ENCODE results near the gene RCSD1. TPM values are rescaled to one million over a fixed set of nuclear protein-coding genes. Genes with fewer than 3 reads are reported as not detected.

RCSD1 gene
- total RNA-seq, 1 experiment from 2014 or later: 0.50 TPM

DNA sequence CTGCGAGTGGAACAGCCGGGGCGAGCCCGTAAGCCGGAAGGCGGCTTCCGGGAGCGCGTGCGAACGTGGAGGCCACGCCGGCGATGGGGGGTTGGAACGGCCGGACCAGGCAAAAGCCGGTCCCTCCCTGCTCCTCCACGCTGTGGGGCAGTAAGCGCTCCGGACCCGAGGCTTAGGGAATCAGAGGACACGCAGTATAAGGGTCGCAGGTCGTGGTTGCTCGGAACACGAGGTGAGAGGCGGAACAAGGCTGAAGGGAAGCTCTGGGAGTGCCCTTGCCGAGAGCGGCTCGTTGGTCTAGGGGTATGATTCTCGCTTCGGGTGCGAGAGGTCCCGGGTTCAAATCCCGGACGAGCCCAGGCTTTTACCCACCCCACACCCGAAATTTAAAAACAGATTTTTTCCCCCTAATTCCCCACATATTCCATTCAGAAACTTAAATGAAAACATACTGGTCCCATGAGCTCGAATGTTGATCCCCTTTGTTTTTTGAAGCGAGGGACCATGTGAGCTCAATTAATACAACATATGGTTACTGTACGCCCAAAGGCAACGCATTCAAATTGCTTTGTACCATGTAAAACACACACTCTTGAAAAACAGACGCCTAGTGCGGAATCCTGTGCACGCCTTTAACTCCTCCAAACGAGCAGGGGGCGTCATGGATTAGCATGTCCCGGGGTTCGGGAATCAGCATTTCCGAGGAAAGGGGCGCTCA, 84.6 kb downstream of the RCSD1 start (continued):
- TF ChIP-seq, protein P1, sequence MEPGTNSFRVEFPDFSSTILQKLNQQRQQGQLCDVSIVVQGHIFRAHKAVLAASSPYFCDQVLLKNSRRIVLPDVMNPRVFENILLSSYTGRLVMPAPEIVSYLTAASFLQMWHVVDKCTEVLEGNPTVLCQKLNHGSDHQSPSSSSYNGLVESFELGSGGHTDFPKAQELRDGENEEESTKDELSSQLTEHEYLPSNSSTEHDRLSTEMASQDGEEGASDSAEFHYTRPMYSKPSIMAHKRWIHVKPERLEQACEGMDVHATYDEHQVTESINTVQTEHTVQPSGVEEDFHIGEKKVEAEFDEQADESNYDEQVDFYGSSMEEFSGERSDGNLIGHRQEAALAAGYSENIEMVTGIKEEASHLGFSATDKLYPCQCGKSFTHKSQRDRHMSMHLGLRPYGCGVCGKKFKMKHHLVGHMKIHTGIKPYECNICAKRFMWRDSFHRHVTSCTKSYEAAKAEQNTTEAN (CRISPR knock-in tag; IDR thresholded peaks at IDR 0.05): no peak
- TF ChIP-seq ZNF396 (CRISPR knock-in tag; IDR thresholded peaks at IDR 0.05; ENCODE audit: borderline replicate concordance): no peak
- TF ChIP-seq SMAD4 (CRISPR knock-in tag; IDR thresholded peaks at IDR 0.05): 0 out of 2 replicates have a peak, but pooled peaks have one; percentile 36
- no peak; the same call in 1 of the 2 replicates for TF ChIP-seq FOXP1 (CRISPR knock-in tag; IDR thresholded peaks at IDR 0.05; ENCODE audit: borderline replicate concordance)
- TF ChIP-seq, protein P2, sequence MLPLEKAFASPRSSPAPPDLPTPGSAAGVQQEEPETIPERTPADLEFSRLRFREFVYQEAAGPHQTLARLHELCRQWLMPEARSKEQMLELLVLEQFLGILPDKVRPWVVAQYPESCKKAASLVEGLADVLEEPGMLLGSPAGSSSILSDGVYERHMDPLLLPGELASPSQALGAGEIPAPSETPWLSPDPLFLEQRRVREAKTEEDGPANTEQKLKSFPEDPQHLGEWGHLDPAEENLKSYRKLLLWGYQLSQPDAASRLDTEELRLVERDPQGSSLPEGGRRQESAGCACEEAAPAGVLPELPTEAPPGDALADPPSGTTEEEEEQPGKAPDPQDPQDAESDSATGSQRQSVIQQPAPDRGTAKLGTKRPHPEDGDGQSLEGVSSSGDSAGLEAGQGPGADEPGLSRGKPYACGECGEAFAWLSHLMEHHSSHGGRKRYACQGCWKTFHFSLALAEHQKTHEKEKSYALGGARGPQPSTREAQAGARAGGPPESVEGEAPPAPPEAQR (CRISPR knock-in tag; IDR thresholded peaks at IDR 0.05): no peak
- no peak for TF ChIP-seq SOX15 (CRISPR knock-in tag; IDR thresholded peaks at IDR 0.05)
- TF ChIP-seq ZNF423 (CRISPR knock-in tag; IDR thresholded peaks at IDR 0.05): no peak
- TF ChIP-seq, protein P3, sequence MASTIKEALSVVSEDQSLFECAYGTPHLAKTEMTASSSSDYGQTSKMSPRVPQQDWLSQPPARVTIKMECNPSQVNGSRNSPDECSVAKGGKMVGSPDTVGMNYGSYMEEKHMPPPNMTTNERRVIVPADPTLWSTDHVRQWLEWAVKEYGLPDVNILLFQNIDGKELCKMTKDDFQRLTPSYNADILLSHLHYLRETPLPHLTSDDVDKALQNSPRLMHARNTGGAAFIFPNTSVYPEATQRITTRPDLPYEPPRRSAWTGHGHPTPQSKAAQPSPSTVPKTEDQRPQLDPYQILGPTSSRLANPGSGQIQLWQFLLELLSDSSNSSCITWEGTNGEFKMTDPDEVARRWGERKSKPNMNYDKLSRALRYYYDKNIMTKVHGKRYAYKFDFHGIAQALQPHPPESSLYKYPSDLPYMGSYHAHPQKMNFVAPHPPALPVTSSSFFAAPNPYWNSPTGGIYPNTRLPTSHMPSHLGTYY (CRISPR knock-in tag; IDR thresholded peaks at IDR 0.05): no peak
- no peak for TF ChIP-seq ZBTB21 (CRISPR knock-in tag; IDR thresholded peaks at IDR 0.05; ENCODE audit: borderline replicate concordance)
- TF ChIP-seq TP53 (CRISPR knock-in tag; IDR thresholded peaks at IDR 0.05): no peak
- TF ChIP-seq ZMAT4 (CRISPR knock-in tag; IDR thresholded peaks at IDR 0.05): no peak
- no peak for TF ChIP-seq OVOL2 (CRISPR knock-in tag; IDR thresholded peaks at IDR 0.05; ENCODE audit: borderline replicate concordance)
- TF ChIP-seq E2F1 (CRISPR knock-in tag; IDR thresholded peaks at IDR 0.05): 0 out of 2 replicates have a peak, but pooled peaks have one; percentile 6
- TF ChIP-seq ZNF138 (CRISPR knock-in tag; conservative IDR thresholded peaks at IDR 0.05): no peak
- TF ChIP-seq ESRRA (CRISPR knock-in tag; IDR thresholded peaks at IDR 0.05; ENCODE audit: borderline replicate concordance): no peak
- TF ChIP-seq, protein P4, sequence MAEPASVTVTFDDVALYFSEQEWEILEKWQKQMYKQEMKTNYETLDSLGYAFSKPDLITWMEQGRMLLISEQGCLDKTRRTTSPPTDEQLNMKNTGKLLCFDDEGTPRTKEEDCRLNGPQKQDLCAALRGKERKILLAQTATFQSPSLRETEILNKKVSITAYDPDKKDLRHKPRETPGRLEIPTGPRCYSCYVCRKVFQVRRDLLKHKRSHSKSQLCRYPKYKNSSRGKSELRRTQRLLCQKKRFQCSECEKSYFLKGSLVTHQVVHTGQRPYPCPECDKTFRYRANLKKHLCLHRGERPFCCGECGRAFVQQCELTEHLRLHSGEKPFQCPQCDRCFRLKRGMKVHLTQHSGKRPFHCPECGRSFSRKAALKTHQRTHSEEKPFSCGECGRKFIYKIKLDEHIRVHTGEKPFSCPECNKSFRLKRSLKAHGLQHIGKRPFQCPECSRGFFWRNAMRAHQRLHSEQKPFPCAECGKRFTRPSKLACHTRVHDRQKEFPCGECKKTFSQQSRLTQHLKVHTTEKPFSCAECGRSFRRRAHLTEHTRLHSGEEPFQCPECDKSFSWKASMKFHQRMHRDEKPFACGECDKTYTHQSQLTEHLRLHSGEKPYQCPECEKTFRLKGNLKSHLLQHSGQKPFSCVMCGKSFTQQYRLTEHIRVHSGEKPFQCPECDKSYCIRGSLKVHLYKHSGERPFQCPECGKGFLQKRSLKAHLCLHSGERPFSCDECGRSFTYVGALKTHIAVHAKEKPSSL (CRISPR knock-in tag; conservative IDR thresholded peaks at IDR 0.05): no peak
- TF ChIP-seq GABPB1 (CRISPR knock-in tag; IDR thresholded peaks at IDR 0.05): no peak
- TF ChIP-seq JAZF1 (CRISPR knock-in tag; IDR thresholded peaks at IDR 0.05): no peak
- TF ChIP-seq ZNF317 (CRISPR knock-in tag; IDR thresholded peaks at IDR 0.05; ENCODE audit: borderline replicate concordance, low read depth): no peak
- TF ChIP-seq CREM (CRISPR knock-in tag; IDR thresholded peaks at IDR 0.05): peak; percentile 56
- no peak for TF ChIP-seq FOXJ3 (CRISPR knock-in tag; IDR thresholded peaks at IDR 0.05; ENCODE audit: borderline replicate concordance)
- TF ChIP-seq NFE2L1 (CRISPR knock-in tag; IDR thresholded peaks at IDR 0.05): no peak
- no peak for TF ChIP-seq AR (CRISPR knock-in tag; IDR thresholded peaks at IDR 0.05)
- TF ChIP-seq, protein P5, sequence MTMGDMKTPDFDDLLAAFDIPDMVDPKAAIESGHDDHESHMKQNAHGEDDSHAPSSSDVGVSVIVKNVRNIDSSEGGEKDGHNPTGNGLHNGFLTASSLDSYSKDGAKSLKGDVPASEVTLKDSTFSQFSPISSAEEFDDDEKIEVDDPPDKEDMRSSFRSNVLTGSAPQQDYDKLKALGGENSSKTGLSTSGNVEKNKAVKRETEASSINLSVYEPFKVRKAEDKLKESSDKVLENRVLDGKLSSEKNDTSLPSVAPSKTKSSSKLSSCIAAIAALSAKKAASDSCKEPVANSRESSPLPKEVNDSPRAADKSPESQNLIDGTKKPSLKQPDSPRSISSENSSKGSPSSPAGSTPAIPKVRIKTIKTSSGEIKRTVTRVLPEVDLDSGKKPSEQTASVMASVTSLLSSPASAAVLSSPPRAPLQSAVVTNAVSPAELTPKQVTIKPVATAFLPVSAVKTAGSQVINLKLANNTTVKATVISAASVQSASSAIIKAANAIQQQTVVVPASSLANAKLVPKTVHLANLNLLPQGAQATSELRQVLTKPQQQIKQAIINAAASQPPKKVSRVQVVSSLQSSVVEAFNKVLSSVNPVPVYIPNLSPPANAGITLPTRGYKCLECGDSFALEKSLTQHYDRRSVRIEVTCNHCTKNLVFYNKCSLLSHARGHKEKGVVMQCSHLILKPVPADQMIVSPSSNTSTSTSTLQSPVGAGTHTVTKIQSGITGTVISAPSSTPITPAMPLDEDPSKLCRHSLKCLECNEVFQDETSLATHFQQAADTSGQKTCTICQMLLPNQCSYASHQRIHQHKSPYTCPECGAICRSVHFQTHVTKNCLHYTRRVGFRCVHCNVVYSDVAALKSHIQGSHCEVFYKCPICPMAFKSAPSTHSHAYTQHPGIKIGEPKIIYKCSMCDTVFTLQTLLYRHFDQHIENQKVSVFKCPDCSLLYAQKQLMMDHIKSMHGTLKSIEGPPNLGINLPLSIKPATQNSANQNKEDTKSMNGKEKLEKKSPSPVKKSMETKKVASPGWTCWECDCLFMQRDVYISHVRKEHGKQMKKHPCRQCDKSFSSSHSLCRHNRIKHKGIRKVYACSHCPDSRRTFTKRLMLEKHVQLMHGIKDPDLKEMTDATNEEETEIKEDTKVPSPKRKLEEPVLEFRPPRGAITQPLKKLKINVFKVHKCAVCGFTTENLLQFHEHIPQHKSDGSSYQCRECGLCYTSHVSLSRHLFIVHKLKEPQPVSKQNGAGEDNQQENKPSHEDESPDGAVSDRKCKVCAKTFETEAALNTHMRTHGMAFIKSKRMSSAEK (CRISPR knock-in tag; IDR thresholded peaks at IDR 0.05; ENCODE audit: borderline replicate concordance): no peak

Data from WTC11 (cell line).